NCI-H146 treated with DMSO at 0.1 percent for 48 hours (cell line): Measurements from ENCODE around the gene CLASP1.
"Not testable (repeated sequence)": the region's sequence is repeated elsewhere in the genome, so short reads cannot be mapped to it uniquely, and the experiment has no call there.

Experiments
- DNase-seq: peaks from one replicate; lab custom pipeline; 2025; ENCODE audit not compliant: unreplicated experiment; lab: John Stamatoyannopoulos, UW

Gene CLASP1

DNA sequence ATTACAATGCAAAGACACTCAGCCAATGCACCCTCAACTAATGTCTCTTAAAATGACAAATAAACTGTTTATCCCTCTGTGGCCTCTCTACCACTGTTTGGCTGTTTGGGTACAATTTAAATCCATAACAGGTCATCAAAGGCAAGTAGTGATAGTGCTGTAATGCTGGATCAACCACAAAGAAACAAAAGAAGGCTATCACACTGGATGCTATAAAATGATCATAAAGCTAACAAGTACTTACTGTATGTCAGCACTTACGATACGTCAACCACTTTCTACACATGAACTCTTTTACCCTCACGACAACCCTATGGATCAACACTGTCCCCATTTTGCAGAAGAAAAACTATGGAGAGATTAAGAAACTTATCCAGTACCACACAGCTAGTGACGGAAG is 64.5 kb downstream of the CLASP1 start:
- DNase-seq, result no peak

DNA sequence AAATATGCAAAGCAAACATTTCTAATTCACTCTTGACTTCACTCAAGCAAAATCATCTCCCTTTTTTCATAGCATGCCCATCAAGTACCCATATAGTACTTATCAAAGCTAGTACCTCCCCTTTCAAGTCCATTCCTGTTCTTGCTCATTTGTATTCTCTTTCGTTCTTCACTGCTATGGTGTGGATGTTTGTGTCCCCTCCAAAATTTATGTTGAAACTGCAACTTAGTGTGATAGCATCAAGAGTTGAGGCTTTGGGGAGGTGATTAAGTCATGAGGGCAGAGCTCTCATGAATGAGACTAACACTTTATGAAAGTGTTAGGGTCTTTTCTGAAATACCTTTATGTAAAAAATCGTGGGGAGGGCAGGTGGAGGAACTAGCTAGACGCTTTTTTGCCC is 65.7 kb downstream of the CLASP1 start:
- no peak for DNase-seq

DNA sequence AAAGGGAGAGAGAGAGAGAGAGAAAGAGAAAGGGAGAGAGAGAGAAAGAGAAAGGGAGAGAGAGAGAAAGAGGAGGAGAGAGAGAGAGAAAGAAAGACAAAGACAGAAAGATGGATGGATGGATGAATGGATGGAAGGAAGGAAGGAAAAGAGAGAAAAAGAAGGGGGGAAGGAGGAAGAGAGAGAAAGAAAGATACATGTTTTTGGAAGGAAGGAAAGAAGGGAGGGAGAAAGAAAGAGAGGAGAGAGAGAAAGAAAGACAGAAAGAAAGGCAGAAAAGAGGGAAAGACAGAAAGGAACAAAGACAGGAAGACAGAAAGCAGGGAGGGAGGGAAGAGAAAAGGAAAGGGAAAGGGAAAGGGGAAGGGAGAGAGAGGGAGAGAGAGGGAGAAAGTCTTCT is 67.0 kb downstream of the CLASP1 start:
- no peak for DNase-seq

DNA sequence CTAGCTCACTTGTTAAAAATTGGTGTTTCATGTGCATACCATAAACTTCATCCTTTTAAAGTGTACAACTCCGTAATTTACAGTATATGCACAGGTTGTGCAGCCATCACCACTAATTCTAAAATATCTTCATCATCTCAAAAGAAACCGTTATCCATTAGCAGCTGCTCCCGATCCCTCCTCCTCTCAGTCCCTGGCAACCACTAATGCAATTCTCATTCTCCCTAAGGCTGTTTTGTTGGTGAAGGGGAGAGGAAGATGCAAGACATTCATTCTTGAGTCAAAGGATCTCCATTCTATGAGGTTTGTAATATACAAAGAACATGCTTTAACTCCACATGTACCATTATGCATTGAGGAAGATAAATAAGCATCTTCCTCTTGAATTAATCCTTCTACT is 70.0 kb downstream of the CLASP1 start:
- DNase-seq, result no peak

DNA sequence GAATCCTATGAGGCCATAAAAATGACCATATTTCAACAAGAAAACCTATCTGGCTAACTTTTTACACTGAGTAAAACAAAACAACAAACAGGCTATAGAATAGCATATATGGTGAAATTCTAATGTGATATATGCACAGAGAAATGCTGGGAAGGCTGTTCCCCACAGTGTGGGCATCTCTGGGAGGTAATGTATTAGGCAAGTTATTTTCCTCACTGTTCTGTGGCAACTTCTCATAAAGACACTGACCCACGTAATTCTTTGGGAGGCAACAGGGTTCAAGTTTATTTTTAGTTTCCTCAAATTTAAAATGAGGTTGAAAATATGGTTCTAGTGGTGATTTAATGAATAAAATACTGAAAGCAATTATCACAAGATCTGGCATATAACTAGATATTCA is 71.9 kb downstream of the CLASP1 start:
- DNase-seq, result no peak

DNA sequence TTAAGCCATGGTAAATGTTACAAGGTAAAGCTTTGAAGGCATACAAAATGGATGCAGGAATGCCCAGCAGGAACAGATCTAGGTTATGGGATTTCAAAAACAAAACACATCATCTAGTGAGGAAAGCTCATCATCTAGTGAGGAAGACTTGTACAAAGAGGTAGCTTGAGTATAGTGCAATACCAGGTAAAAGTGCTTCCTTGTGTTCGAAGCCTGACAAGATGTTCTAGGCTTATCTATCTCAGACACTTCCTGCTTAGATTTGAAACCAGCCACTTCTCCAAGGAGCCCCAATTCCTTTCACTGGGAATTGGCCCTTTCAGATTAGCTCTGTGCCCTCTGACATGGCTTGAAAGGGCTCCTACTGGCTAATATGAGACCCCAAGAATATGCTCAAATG is 73.0 kb downstream of the CLASP1 start:
- no peak for DNase-seq

DNA sequence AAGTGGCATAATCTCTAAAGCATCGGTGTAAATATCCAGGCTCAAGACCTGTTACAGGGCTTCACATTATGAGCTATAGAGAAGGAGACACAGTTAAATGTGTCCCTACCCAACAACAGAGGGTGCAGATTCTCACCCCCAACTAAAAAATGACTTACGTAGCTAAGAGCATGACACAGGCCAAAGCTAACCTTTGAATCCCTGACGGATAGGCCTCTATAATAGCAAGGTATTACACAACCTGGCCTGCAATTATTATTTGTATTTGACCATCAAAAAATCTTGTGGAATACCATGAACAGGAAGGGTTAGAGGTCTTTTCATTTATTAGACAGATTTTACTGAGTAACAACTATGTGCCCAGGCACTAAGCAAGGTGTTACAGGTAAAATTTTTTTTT is 73.5 kb downstream of the CLASP1 start:
- no peak for DNase-seq

DNA sequence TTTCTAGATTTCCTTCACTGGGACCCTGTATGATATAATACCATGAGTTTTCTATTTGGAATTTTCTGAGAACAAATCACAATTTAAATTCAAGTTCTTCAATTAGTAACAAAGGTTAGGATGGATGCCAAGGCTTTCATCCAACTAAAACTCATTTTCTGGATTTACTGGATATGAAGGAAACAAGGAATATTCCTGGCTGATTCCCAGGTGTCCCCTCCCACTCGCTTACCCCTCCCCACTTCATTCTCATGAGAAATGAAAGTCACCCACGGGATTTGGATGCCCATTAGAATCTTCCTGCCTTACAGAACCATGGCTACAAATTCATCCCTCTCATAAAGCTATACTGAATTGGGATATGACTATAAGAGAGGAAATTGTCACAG is 78.6 kb downstream of the CLASP1 start:
- no peak for DNase-seq

DNA sequence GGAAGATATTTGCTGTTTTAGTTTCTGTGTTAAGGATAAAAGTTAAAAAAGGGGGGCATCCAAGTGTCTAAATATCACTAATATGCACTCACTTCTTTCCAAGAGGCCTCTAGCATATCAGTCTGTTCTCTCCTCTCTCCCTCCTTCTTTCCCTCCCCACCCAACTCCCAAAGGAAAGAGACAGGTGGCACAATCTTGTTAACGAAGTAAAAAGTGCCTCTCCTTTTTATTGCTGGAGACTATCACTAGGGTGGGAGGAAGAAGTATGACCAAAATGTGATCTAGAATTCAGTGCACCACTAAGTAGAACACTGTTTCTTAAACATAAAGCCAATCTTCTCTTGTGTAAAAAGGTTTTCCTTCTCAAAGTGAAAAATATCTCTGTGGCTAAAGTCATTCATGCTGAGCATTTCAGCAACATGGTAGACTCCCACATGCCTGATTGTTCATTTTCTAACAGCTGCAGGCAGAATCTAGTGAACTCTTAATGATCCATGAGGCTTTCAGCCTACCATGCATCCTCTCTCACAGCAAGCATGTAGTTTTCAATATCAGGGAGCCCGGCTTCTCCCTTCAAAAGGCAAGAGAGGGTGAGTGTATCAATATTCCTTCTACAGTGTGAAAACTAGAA is 79.1 kb downstream of the CLASP1 start:
- DNase-seq, result no peak

DNA sequence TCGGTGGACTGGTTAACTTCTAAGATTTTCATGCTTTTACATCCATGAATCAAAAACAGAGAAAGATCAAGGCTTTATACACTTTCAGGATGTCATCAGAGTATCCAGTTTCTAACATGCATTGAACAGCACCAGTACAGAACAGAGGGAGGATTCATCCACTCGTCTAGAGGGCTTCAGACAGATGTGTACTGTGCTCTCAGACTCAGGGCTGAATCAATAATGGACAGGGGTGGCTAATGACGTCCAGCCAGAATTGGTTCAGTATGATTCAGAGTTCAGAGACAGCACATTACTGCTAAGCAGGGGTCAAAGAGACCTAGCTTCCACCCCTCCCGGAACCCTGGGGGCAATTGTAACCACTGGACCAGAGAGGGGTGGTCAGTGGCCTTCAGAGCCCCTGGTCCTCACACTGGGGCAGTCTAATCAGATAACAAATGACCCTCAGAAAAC is 81.3 kb downstream of the CLASP1 start:
- no peak for DNase-seq

DNA sequence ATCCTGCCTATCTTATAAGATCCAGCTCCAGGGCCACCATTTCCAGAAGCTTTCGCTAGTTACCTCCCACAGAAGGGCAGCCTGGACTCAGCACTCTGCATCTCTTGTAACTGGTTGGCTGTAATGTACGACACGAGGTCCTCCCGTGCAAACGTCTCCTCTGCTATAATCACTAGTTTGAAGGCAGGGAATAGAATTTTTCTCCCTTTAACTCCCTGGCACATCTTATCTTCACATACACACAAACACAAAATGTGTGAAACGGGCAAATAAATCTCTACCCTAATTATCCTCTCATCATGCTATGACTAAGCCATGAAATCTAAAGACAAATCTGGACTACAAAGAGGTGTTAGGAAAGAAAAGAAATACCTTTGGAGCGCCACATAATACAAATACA is 81.8 kb downstream of the CLASP1 start:
- no peak for DNase-seq

DNA sequence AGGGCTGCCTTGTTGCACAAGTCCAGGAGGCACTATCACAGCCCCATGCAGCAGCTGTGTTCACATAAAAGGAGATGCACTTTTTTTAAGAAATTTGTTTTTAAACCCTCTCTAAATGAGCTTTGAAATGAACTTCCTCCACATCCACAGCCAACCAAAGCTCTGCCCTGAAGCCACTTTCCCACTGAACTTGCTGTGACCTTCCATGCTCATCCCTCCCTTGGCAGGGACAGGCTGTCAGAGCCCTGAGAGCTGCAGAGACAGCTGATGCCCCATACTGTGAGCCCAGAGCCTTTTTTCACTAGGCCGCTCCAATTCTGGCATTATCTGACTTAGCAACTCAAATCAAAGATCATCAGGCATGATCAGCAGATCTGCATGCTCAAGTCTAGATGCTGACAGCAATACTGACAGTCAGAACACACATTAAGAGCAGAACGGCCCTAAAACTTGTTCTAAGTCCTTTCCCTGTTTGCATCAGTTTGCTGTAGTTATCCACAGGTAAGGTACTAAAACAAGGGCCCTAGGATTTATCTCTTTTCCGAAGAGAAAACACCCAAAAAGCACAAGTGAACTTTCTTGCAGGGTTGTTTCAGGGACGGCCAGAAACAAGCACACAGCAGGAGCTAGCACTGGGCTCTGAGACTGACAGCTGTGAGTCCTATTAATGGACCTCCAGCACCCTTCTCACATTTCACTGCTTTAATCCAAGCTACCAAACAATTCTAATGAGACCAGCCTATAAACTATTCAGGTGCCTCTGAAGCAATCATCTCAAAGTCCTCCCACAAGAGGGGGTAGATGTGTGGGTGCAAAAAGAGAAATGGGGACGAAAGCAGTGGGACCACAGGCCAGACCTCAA is 83.6 kb downstream of the CLASP1 start:
- DNase-seq, result peak; percentile 80

DNA sequence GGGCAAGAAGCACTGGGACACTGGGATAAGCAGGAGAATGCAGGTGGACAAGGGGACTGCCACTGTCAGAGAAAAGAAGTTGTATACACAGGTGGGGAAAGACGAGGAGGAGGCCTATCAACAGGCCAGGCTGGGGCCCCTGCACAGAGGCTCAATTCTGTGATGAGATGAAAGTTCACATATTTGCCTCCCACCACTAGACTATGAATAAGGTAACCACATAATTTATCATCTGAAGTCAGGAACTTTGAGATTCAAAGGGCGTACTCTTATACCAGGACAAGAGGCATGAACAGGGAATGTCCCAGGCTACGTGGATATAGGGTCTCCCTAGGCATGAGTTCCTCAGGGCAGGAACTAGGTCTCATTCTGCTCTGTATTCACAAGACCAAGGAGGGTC is 84.4 kb downstream of the CLASP1 start:
- no peak for DNase-seq

DNA sequence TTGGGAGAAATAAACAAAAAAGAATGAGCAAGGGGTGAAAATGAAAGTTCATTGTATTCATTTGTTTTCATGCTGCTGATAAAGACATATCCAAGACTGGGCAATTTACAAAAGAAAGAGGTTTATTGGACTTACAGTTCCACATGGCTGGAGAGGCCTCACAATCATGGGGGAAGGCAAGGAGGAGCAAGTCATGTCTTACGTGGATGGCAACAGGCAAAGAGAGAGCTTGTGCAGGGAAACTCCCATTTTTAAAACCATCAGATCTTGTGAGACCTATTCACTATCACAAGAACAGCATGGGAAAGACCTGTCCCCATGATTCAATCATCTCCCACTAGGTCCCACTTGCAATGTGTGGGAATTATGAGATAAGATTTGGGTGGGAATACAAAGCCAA is 85.5 kb downstream of the CLASP1 start:
- DNase-seq, result not testable (repeated sequence)

DNA sequence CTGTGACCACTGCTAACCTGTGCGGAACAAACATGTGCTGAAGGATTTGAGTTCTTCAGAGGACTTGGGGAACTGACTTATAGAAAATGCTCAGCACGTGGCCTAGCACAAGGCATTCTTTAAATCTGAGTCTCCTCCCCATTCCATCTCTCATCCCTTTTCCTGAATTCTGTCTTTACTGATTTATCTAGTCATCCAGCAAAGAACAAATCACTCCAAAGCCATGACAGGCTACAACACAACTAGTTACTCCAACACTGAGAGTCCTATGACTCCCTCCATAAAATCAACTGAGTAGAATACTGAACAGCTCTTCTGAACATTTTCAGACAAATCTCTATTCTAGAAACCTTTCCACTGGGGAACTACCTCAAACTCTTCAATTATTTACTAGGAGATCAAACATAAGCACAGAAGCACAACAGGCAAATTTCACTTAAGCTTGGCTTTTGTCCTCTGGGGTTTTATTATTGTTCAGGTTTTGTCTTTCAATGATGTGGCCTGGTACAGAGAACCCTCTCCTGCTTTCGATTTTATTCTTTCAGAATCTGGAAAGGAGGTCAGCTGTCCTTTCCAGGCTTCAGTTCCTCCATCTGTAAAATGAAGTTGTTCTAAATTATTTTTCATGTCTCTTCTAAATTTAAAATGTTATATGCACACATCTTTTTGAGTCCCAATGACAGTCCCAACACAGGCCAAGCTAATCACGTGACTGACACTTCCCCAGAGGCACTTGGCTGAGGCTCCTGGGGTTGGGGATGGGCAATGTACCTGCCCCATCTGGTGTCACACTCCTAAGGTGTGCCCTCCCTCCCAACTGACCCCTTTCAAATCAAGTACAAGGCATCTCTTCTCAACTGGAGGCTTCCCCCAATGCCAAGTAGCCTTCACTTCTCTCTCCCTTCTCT is 86.7 kb downstream of the CLASP1 start:
- no peak for DNase-seq

DNA sequence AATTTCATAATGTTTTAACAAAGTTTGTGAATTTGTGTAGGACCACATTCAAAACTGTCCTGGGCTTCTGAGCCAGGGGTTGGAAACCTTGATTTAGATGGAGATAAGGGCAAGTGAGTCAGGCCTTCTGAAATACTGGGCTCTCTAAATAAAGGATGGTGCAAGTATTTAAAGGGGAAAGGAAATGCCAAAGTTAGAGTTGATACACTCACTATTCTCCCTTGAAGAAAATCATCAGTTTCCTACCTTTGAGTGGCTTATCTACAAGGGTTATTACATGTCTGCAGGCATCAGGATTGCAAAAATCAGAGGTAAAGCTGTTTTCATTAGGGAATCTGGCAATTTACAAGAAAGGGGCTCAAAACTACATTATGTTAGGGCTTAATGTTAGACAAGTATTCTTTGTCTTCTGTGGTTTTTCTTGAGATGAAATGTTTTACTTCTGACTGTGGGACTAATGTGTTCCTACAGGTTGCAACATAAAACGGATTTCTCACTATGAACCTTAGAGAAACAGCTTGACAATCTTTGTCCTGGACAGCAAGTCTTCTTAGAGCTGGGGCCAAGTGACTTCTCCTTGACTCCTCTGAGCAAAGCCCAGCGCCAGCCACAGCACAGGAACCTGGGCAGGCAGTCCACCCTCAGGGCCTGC is 87.5 kb downstream of the CLASP1 start:
- no peak for DNase-seq

DNA sequence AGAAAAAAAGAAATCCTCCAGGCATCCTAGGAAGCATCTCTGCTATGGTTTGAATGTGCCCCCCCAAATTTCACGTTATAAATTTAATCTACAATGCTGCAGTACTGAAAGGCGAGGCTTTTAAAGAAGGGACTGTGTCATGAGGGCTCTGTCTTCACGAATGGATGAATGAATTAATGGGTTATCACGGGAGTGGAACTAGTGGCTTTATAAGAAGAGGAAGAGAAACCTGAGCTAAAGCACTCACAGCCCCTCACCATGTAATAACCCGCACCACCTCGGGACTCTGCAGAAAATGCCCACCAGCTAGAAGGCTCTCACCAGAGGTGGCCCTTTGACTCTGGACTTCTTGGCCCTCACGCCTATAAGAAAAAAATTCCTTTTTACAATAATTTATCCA is 90.9 kb downstream of the CLASP1 start:
- DNase-seq, result no peak

DNA sequence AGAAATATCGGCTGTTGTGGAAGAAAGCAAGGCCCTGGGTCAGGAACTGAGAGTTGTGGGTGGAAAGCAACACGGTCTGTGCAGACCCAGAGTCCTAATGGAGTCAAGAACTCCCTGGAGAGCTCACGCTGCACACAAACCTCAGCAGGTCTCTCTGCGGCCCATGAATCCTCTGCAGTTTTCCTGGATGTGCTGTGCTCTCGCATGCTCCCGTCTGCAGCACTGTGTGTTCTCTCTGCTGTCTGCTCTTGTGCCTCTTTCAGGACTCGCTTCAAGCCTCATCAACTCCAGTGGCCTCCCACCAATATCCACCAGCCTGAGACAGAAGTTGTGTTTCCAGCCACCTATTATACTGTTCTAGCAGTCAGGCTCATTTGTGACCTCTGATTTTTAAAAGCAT is 94.3 kb downstream of the CLASP1 start:
- no peak for DNase-seq

DNA sequence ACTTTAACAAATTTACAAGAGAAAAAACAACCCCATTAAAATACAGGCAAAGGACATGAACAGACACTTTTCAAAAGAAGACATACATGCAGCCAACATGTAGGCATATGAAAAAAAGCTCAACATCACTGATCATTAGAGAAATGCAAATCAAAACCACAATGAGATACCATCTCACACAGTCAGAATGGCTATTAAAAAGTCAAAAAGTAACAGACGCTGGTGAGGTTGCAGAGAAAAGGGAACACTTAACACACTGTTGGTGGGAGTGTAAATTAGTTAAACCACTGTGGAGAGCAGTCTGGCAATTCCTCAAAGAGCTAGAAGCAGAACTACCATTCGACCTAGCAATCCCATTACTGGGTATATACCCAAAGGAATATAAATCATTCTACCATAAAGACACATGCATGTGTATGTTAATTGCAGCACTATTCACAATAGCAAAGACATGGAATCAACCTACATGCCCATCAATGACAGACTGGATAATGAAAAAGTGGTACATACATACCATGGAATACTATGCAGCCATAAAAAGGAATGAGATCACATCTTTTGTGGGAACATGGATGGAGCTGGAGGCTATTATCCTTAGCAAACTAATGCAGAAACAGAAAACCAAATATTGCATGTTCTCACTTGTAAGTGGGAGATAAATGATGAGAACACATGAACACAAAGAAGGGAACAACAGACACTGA is 96.6 kb downstream of the CLASP1 start:
- DNase-seq, result not testable (repeated sequence)

DNA sequence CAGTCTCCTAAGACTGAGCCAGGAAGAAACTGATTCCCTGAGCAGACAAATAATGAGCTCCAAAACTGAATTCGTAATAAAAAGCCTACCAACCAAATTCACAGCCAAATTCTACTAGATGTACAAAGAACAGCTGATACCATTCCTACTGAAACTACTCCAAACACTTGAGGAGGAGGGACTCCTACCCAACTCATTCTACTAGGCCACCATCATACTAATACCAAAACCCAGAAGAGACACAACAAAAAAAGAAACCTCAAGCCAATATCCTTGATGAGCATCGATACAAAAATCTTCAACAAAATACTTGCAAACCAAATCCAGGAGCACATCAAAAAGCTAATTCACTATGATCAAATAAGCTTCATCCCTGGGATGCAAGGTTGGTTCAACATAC is 98.6 kb downstream of the CLASP1 start:
- DNase-seq, result no peak

DNA sequence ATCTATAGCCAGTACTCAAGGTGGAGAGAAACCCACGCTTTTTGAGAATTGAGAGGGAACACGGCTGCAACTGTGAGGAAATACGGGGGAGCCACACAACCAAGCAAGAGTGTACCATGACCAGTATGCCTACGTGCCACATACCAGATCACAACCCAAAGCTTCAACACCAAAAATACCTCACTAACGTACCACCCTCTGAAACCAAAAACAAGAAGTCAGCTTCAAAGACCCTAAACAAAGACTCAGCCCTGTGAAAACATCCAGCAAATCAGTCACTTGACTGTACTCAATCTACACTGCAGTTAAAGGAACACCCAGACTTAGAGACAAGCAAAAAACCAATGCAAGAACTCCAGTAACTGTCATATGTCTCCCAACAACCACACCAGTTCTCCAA is 101.6 kb downstream of the CLASP1 start:
- no peak for DNase-seq
